GM20431 (cell line): ENCODE measurements around the gene NMT1.
"Not testable (repeated sequence)": the region's sequence is repeated elsewhere in the genome, so short reads cannot be mapped to it uniquely, and the experiment has no call there.

Experiments
- in situ Hi-C: fragments of 300-500 bp; cut with MseI, MboI; formaldehyde crosslinking; loops from one replicate; pipeline ENCODE4 v1.15.0; 2020; ENCODE audit warnings: low sequenced_read_pairs; ENCODE audit not compliant: unreplicated experiment

Gene NMT1

DNA sequence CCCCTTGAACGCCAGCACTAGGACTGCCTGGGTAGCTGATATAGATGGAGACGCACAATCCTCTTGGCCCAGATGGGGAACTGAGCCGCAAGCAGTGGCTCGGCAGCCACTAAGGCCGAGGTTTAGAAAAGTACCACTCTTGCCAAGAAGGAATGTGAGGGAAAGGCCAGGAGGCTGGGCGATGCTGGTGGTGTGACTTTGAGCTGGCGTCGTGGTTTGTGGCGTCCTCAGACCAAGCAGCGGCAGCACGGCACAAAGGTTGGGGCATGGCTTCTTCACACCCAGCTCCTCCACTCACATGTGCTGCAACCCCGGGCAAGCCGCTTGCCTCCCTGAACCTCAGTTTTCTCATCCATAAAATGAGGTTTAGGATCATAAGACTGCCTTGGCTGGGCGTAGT lies 25.3 kb upstream of the NMT1 start:
- in situ Hi-C loops: no loop called here

DNA sequence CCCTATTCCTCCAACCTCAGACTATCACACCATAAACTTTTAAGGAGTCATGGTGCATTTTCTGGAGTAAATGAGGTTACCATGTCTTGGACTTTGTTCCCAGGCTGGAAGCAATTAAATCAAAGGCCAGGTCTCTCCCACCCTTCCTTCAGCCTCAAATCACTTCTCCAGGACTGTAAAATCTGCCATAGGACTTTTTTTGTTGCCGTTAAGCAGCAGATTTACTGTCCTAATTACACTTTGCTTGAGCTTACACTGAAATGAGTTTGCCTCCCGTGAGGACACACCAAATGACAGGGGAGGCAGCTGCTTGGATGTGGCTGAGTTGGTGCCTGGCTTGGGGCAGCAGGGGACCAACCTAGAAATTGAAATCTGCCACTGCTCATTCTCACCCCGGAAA lies 24.4 kb upstream of the NMT1 start:
- in situ Hi-C loops: no loop called here

DNA sequence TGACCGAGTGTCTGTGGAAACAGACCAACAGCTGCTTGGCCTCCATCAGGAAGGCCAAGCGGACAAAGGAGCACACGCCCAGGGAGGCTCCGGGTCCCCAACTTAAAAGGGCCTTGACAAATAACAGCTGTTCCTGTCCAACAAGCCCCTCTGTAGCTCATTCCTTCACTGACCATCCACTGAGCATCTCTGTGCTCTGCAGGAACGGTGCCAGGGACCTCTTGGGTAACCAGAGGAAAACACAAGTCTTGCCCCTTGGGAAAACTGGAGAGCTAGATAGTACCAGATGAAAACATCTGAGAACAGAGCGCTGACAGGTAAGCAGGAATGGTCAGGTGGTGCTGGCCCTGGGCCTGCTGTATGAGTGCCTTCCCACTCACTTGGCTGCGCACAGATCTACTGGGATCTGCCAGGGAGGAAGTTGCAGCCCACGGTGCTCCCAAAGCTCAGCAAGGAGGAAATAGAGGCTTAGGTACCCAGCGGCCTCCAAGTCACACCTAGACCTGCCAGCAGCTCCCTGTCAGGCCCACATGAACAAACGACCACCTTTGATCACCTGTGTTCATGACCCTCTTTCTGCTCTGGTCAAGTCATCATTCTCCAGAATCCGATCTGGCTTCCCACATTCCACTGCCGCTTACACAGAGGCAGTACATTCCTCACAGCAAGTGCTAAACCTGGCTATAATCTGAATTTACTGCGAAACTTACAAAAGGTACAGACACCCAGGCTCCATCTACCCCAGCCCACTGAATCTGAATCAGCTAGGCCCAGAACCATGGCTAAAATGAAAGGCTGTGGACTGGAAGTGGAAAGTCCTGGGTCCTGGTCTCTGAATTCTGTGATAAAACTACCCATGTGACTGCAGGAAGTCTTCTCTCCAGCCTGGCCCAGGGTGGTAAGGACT lies 22.1 kb upstream of the NMT1 start:
- in situ Hi-C loops: no loop called here

DNA sequence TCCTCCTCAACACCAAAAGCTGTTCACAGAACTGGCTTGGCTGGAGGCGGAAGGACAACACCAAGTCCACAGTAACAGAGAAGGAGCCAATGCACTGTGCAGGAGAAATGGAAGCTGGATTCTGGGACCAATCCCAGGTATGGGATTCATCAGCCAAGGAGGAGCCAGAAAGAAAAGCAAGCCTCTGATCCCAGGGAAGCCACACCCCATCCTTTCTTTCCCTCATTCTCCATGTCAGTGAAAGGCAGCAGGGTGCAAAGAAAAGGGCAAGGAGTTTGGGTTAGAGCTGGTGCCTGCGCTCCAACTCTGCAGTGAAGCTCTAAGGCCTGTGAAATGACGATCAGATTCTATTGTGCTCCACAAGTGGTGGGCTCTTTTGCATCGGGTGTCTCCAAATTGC lies 20.7 kb upstream of the NMT1 start:
- in situ Hi-C loops: no loop called here

DNA sequence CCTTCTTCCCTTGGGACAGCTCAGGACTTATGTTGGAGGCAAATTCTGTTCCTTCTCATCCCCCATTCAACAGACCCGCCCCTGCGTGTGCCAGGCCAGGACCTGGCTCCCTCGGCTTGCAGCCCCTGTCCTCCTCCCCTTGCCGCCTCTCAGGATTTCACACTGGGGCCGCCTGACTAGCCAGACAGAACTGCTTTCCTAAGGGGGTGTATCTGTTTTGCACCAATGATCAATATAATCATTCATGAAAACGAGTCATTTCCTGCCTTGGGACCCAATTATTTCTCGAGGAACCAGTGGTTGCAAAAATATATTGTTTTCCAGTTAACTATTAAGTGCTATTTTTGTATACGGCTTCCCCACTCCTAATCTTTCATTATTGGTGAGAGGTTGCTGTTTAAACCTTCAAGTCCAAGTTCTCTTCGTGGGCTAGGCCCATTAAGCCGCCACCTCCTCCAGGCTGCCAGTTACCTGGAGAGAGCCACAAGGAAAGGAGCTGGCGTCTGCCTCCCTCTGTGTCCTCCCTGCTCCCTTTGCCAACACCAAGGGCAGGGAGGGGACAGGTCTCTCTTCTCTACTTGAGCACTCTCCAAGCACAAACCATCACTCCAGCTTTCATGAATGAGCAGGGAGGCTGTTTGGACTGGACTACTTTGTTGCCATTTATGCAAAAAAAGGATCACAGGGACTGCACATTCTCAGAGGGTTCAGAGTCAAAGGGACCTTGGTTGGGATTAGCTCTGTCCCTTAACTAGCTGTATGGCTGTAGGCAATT lies 18.6 kb upstream of the NMT1 start:
- in situ Hi-C loops: no loop called here

DNA sequence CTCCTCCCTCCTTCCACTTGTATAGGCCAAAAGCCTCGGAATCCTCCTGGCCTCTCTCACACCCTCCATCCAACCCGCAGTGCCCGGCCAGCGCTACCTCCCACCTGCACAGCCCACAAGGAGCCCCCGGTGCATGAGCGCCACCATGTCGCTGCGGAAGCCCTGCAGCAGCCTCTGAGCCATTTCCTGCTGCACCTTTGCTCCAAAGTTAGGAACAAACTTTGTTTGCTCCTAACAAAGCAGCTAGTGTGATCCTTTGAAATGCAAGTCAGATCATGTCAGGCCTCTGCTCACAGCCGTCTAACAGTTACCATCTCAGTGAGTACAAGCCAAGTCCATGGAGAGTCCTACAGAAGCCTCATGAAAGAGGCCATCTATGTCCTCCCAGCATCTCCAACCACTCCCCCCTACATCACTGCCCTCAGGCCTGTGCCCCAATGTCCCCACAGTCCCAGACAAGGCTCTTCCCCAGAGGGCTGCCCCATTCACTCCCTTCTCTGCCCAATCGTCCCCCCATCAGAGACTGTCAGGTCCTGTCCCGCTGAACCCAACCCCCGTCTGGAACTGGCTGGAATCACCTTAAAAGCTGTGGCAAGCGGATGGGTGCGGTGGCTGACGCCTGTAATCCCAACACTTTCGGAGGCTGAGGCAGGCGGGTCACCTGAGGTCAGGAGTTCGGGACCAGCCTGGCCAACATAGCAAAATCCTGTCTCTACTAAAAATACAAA lies 17.1 kb upstream of the NMT1 start:
- in situ Hi-C loops: no loop called here

DNA sequence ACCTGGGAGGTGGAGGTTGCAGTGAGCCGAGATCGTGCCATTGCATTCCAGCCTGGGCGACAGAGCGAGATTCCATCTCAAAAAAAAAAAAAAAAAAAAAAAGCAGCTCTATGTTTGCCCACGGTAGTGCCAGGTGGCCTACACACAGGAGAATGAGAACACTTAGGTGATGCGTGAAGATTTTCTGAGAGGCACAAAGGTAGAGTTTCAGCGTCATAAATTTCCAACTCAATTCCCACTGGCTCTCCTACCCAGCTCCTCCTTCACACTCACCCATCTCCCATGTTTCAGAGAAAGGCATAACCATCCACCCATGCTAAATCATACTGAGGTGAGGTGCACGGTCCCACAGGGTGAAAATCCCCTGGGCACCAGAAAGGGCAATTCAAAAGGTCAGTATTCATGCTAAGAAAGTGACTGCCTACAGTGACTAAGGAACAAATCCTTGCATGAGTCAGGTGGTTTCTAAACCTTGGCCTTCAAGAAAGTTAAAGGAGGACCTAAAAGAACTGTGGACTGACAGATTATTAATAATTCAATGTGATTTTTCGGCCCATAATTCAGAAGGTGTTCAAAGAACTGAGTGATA lies 14.5 kb upstream of the NMT1 start:
- in situ Hi-C loops: no loop called here

DNA sequence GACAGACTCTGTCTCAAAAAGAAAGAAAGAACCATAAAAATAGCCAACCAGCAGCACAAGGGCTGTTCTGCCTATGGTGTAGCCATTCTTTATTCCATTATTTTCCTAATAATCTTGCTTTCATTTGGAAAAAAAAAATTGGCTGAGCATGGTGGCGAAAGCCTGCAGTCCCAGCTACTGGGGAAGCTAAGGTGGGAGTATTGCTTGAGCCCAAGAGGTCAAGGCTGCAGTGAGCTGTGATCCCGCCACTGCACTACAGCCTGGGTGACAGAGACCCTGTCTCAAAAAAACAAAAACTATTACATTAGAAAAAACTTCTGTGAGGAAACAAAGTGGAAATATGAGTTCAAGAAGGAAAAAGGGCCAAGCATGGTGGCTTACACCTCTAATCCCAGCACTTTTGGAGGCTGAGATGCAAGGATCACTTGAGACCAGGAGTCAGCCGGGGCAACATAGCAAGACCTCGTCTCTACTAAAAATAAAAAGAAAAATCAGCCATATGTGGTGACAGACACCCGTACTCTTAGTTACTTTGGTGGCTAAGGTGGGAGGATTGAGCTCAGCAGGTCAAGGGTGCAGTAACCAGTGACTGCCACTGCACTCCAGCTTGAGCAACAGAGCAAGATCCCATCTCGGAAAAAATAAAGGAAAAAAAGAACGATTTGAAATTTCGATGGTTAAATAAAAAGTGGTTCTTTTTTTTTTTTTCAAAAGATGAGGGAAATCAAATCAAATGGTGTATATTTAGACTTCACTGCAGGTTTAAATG lies 12.1 kb upstream of the NMT1 start:
- in situ Hi-C loops: no loop called here

DNA sequence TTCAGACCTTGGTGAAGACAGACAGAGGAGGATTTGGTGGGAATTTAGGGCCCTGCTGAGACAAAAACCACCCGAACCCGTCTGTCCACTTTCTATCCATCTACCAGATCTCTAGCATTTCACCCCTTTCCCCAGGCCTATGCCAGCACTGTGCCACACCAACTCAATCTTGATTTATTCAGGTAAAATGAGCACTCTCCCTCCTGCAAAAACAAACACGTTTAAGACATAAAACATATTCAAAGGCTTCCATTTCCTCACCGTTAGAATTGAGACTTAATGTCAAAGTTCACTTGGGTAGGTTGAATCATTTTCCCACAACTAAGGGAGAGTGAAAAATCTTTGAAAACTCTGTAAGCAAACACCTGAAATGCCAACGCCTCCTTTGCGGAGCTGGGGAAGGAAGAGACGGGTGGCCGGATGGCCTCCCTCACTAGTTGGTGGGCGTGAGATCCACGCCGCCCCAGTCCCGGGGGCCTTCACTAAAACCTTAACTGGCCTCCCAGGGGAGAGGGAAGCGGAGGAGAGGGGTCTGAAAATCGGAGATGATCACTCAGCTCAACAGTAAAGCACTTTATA lies 10.5 kb upstream of the NMT1 start:
- in situ Hi-C loops: no loop called here

DNA sequence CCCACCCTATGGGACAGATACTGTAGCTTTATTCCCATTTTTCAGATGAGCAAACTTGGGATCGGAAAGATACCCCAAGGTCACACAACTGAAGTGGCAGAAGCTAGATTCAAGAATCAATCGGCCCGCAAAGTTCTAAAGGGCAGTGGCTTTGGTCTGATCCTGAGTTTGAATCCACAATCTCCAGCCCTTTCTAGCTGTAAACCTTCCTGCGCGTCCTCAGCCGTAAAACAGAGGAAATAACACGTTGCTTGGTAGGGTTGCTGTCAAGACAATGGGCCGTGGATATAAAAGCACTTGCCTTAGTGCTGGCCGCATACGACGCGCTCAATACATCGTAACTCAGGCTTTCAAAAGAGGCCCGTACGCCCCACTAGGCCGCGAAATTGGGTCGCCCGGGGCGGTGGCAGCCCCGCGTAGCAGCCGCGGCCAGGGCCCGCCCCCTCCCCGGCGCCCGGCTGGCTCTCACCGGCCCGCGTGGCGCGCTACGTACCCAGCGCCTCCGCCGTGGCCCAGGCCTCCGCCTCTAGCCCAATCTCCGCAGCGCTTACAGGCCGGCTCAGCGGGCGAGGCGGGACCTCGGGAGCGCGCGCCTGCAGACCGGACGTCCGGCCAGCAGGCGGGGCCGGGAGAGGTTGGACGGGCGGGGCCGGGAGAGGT lies 9.9 kb upstream of the NMT1 start, which contains the start of gene DCAKD:
Gene DCAKD (minus strand): TSS at position 573 of the 660 bp plus-strand sequence. CDS start 16,747 bp downstream, outside the sequence.
- in situ Hi-C loops: no loop called here

DNA sequence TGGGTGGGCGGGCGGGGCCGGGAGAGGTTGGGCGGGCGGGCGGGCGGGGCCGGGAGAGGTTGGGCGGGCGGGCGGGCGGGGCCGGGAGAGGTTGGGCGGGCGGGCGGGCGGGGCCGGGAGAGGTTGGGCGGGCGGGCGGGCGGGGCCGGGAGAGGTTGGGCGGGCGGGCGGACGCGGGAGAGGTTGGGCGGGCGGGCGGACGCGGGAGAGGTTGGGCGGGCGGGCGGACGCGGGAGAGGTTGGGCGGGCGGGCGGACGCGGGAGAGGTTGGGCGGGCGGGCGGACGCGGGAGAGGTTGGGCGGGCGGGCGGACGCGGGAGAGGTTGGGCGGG lies 9.4 kb upstream of the NMT1 start:
- in situ Hi-C loops: not testable (repeated sequence)

DNA sequence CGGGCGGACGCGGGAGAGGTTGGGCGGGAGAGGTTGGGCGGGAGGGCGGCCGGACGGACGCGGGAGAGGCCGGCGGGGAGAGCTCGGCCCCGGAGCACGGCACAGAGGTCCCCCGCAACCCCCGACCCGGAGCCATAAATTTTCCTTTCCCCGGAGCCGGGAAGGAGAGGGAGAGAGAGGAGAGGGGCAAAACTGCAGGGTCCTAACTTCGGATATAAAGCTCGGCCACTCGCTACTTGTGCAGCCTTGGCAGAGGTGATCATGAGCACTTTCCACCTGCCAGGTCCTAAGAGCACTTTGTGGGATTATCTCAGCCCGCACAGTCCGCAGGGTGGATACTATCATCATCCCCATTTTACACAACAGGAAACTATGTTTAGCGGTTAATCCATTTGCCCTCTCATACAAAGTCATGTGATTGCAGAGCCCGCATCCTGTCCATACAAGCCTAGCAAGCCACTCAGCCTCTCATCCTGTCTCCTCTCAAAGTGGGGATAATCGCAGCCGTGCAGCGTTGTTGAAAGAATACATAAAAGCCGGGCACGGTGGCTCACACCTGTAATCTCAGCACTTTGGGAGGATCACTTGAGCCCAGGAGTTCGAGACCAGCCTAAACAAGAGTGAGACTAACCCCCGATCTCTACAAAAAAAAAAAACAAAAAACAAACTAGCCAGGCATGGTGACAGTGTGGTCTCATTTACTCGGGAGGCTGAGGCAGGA lies 8.9 kb upstream of the NMT1 start:
- in situ Hi-C loops: no loop called here

DNA sequence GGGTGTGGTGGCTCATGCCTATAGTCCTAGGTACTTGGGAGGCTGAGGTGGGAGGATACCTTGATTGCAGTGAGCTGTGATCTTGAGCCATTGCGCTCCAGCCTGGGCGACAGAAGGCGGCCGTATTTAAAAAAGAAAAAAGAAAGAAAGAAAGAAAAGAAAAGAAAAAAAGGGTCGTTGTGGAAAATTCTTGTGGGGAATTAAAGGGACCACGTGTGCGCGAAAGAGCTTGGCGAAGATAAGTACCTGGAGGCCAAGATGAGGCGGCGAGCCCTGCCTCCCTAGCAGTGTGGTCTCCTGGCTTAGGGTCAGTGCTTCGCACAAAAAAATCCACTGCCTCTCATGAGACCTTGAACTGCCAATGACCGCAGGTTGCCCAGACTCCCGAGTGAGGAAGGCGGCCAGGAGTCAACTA lies 728 bp upstream of the NMT1 start:
- in situ Hi-C loops: no loop called here

DNA sequence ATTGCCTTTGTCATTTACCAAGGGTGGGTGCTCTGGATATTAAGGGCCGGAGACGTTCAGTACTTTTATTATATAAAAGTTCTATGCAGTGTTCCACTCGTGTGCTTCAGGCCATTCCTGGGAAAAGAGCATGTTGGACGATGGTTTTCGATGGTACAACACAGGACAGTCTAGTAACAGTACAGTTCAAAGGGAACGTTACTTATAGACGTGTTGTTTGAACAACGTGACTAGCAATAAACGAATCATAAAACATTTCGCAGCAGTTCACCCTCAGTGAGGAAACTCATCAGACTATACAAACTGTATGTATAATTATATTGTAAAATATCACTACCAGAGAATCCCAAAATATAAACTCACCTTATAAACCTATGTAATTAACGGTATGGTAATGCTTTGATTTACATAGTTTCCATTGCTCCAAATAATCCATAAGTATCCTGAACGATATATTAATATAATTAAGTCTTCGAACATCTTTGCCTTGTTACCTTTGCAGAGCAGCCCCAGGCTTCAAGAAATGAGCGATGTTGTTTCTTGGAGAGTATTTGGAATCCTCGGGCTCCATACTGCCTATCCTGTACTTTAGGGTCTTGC lies 589 bp downstream of the NMT1 start:
- in situ Hi-C loops: no loop called here

DNA sequence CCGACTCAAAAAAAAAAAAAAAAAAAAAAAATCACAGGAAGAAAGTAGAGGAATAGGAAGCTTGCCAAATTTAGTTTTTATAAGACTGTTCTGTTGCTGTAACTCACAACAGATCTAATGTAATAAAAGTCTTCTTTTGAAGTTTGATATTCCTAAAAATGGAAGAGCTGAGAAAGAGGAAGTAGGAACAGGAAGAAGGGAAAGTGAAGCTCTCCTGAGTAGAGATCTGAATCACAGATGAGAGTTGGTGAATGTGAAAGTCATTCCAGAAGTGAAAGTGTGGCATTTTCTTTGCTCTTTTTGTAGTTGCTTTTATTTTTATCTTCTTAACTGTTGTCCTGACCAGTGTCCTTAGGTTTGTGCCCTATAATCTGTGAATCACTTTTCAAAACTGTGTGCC lies 2.1 kb downstream of the NMT1 start:
- in situ Hi-C loops: no loop called here

DNA sequence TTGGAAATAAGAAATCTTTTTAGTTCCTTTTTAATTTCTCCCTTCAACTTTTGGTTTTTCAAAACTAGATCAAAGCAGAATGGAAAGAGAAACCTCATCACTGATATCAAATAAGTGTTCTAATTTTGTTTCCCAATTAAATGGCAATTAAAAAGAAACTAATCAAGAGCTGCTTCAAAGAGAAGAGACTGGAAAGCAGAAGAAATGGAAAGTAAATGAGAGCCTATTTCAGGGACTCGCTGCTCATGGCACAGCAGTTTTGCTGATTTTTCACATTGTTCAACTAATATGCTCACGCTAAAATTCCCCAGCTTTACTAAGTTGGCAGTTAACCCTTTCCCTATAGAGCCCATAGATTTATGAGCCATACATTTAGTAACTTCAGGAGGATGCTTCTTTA lies 6.5 kb downstream of the NMT1 start:
- in situ Hi-C loops: no loop called here

DNA sequence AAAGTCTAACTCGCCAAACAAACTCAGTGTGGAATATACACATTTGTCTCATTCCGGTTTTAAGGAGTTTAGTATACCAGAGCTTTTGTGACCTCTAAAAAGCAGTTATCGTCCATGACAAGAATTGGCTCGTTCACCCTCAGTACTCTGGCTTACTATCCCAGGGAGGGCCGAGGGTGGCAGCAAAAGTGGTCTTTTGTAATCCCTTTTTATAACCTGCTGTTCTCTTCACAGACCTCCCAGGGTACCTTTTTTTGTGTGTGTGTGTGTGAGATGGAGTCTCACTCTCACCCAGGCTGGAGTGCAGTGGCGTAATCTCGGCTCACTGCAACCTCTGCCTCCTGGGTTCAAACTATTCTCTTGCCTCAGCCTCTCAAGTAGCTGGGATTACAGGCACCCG lies 8.9 kb downstream of the NMT1 start:
- in situ Hi-C loops: no loop called here

DNA sequence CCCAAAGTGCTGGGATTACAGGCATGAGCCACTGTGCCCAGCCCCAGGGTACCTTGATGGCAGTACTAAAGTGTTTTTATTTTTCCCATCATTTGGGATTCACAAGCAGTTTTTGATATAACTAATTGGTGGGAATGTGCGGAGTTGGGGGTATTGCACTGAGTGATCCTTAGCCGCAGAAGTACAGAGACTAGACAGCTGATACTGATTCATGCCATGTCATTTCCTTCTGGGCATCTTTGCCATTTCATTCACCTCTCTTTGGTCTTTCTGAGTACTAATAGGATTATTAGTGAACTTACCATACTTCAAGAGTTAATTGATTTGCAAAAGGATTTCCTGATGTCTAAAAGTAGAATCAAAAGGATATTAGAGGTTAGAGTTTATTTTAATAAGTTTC lies 9.7 kb downstream of the NMT1 start:
- in situ Hi-C loops: no loop called here
